GM19043 (cell line): Measurements from ENCODE around the gene ACAP3.

ENCODE experiments used
- ATAC-seq: cut with Tn5 transposase; IDR thresholded peaks from one replicate; pipeline ENCODE4 v1.9.1; 2021; ENCODE audit warnings: low read depth; ENCODE audit not compliant: unreplicated experiment

Gene ACAP3

DNA sequence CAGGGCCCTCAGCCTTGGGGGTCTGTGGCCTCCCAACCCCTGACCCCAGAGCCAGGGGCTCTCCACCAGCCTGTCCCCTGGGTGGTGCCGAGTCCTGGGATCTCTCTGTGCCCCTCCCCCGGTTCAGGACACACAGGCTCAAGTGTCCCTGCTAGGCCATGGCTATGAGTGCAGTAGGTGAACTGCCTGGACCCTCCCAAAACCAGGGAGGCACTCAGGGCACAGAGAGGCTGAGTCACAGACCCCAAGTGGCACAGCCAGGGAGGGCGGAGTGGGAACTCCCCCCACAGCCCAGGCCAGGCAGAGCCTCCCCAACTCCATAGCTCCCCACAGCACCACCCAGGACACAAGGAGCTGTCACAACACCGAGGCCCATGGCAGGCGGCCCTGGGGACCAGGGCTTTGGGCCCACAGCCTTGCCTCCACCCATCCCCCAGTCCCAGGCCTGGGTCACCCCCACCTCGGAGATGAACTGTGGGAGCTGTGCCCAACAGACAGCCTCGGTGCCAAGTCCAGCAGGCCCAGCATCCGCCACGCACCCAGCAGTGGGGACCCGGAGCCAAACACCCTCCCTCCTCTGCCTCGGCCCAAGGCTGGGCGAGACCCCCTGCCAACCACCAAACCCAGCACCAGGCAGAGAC is 38.2 kb upstream of the ACAP3 start:
- ATAC-seq, result no peak

DNA sequence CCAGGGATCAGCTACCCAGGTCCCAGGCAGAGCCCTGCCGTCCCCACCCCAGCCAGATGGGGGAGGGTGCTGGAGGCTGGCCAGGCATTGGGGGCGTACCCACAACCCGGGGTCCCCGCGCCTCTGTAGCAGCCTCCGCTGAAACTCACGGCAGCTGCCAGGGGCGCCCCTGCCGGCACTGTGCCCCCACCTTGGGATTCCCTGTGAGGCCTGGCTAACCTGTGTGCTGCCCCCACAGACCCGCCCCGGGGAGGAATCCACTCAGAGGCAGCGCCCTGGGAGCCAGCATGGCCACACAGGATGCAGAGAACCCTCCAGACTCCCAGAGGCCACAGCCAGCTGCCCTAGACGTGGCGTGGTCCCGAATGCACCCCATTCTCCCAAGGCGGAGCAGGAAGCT is 37.7 kb upstream of the ACAP3 start:
- no peak for ATAC-seq

DNA sequence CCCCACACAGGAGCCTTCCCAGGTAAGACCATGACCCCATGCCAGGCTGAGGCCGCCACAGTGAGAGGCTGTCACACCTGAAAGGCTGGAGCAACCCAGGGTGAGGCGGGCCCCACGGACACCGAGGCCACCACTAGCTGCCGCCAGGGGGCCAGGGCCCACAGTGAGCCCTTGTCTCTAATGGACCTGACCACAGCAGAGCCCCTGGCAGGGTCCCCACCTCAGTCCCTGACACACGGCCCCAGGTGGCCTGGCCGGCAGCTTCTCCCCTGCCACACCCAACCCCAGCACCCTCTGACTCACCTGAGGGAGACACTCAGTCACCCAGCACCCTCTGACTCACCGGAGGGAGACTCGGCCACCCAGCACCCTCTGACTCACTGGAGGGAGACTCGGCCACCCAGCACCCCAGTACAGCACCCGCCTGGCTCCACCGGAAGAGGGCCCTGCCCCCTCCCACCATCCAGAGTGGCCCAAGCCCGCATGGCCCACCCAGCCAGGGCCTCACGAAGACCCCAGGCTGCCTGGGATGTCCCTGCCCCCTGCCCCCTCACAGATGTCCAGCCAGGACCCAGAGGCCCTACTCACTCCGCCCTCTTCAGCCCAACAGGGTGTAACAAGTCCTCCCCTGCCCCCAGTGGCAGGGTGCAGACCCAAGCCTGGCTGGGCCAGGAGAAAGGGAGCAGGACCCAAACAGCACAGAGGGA is 37.1 kb upstream of the ACAP3 start:
- no peak for ATAC-seq

DNA sequence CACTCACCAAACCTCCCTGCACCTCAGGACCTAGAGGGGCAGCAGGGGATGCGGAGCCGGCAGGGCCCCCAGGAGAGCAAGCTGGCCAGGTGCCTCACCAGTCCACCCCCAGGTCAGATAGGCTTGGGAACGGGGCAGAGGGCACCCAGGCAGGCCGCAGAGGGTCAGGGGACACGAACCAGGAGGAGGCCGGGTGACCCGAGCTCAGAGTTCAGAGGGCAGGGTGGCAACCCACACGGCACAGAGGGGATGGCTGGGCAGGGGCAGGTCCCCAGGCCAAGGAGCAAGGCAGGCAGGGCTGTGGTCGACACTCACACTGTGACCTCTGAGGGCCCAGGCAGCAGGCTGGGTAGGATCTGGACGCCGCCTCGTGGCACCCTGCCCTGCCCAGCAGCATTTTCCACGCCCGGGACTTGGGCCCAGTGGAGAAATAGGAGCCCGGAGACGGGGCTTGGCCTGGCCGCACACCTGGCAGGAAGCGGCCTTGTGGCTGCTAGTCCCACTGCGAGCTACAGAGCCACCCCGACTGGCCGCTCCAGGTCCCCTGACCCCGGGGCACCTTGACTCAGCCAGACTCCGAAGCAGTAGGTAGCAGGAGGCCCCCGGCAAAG is 36.2 kb upstream of the ACAP3 start:
- ATAC-seq, result no peak

DNA sequence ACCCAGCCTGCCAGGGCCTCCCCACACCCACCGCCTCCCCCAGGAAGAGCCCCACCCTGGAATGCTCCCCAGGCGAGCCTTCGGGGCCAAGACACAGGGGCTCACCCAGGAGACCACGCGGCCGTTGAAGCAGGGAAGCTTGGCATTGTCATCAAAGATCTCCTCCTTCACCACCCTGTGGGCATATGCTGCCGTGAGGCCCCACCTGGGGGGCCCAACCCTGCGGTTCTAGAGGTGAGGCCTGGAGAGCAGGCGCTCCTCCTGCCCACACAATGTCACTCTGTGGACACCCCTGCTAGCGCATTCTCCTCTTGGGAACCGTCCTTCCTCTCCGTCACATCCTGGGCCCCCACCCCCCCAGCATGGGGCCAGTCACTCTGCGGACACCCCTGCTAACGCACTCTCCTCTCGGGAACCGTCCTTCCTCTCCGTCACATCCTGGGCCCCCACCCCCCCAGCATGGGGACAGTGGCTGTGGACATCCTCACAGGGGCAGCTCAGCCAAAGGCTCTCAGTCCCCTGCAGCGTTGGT is 34.9 kb upstream of the ACAP3 start:
- no peak for ATAC-seq

DNA sequence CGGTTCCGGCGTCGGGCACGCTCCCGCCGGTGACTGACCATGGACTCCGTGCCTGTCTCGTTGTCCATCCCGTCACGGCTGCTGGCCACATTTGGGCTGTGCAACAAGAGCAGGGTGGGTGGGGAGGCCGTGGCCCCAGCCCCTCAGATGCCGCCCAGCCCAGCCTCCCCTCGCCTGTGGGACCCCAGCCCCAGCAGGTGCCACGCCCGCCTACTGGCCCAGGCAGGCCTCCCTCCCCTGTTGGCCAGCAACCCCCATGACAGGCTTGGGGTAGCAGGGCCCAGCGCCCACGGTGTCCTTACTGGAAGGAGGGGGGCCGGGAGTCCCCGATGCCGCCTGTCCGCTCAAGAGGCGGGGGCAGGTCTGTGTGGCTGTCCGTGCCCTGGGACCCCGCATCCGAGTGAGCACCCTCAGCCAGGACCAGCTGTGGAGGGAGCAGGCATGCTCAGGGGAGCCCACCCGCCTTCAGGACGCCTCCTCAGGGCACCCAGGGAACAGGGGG is 34.4 kb upstream of the ACAP3 start:
- ATAC-seq, result no peak

DNA sequence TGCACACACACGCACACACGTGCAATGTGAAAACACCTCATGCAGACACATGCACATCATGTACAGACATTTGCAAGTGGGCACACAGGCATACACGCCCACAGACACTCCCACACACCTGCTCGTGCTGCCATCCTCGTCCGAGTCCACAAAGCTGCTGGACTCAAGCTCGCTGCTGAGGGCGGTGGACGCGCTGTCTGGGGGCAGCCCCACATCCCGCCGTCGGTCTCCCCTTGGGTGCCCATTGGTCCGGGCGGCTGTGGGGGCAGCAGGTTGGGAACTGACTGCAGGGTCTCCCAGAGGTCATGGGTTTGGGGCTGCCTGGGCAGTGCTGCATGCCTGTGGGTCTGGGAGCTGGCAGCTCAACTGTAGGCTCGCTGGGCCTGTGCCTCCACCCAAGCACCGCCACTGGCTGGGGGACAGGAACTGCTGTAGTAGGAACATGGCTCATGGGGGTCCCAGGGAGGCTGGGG is 33.9 kb upstream of the ACAP3 start:
- no peak for ATAC-seq

DNA sequence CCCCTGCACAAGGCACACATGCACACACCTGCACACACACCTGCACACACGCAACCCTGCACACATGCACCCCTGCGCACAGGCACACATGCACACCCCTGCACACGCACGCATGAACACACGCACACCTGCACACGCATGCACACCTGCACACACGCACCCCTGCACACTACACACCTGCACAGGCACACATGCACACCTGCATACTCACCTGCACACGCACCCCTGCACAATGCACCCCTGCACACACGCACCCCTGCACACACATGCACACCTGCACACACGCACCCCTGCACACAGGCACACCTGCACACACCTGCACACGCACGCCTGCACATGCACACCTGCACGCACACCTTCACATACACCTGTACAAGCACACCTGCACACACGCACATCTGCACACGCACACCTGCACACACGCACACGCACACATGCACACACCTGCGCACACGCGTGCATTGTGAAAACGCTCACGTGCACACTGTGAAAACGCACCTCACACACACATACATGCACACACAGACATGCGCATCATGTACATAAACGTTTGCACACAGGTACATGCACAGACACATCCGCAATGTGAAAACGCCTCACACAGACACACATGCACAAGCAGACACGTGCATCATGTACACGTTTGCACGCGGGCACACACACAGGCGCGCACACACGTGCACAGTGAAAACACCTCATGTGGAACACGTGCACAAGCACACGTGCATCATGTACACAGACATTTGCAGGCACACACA is 33.2 kb upstream of the ACAP3 start:
- no peak for ATAC-seq

DNA sequence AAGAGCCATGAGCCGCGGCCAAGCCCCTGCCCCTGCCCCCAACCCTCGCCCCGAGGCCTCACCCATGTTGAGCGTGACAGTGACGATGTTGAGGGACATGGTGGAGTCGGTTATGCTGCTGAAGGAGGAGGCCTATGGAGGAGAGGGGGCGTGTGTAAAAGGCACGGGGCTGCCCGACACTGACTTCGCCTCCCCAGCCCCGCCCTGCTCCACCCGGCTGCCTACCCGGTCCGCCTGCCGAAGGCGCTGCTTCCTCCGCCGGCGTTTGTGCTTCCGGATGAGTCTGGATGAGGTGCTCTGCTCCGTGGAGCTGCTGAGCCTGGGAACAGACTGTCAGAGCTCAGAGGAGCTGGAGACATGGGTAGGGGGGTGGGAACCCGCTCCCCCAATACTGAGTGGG is 32.5 kb upstream of the ACAP3 start:
- ATAC-seq, result no peak

DNA sequence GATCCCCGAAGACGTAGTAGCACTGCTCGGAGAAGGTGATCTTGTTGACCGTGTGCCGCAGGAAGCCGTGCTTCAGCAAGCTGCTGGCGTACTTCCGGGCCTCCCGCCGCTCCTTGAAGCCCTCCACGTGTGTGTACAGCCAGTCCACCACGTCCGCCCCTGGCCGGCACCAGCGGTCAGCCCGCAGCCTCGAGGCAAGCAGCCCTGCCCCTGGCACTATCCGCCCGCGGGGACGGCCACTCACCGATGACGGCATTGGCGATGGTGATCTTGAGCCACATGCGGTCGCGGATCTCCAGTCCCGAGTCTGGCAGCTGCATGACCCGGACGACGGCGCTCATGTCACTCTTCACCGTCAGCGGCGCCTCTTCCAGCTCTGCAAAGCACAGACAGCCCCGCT is 30.5 kb upstream of the ACAP3 start:
- ATAC-seq, result no peak

DNA sequence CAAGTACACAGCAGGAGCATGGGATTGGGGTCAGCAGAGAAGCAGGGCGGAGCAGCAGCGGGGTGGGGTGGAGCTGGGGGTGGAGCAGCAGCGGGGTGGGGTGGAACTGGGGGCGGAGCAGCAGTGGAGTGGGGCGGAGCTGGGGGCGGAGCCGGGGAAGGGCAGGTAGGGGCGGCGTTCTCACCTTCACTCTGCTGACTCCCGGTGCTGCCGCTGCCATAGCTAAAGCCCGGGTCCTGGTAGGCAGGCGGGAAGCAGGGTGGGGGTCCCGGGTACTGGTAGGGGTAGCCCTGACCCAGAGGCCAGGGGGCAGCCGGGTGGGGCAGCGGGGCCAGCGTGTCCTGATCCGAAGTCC is 30.0 kb upstream of the ACAP3 start:
- no peak for ATAC-seq

DNA sequence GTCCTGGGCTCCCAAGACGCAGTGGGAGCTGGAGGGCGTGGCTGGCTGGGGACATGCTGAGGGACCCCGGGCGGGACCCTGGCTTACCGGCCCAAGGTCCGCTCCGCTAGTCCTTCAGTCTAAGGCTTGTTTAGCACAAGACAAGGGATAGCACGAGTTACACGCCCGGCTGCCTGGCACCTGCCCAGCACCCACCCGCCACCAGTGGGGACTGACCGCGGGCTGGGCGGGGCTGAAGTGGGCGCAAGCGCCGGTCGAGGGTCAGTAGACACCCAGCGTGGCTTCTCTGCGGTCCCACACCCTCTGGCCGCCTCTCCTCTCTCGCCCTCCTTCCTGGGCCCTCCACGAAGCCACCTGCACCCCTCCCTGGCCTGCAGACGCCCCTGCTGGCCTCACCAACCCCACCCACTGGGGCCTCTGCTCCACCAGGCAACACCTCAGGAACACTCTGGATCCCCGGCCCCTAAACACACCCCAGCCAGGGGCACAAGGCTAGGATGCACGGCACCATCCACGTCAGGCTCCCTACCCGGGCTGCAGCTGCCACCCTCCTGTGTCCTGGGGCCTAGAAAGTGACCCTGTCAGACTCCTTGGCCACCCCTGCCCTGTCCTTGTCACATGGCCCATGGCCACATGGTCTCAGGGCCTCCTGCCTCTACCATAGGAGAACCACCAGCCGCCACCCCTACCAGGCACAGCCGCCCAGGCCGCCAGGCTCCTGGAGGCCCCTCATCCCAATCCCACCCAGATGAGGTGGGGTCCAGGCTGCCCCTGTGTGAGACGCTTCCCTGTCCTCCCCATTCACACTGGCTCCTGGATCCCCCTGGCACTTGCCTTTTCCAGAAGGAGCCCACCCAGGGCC is 29.4 kb upstream of the ACAP3 start:
- no peak for ATAC-seq

DNA sequence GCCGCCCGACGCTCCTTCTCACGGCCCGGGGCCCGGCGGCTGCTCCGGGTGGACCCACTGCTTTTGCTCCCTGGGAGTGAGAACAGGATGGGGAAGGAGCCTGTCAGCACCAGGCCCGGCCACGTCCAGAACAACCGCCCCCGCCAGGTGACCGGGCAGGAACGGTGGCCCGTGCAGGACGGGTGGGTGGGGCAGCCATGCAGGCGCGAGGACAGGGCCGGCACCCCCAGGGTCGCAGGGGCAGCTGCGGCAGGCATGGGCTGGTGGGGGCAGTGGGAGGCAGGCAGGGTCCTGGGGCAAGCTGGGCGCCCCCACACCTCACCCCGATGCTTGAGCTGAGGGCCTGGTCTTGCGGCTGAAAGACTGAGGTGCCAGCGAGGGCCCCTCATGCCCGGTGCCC is 28.7 kb upstream of the ACAP3 start:
- ATAC-seq, result no peak

DNA sequence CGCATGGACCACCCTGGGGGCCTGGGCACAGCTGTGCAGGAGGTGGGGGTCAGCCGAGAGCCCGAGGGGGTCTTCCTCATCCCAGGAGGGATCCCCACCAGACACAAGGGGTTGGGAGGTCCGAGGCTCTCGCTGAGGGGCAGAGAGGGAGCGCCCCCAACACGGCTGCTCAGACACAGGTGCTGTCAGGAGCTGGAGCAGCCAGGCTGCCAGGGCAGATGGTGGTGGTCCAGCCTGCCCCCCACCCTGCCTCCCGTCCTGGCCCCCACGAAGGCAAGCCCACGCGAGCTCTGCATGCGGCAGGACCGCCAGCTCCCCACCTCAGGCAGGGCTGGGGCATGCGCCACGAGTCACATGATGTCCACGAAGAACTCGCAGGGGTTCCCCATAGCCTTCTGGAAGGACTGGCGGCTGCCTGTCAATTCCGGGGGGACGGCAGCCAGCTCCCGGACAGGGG is 28.1 kb upstream of the ACAP3 start:
- no peak for ATAC-seq

DNA sequence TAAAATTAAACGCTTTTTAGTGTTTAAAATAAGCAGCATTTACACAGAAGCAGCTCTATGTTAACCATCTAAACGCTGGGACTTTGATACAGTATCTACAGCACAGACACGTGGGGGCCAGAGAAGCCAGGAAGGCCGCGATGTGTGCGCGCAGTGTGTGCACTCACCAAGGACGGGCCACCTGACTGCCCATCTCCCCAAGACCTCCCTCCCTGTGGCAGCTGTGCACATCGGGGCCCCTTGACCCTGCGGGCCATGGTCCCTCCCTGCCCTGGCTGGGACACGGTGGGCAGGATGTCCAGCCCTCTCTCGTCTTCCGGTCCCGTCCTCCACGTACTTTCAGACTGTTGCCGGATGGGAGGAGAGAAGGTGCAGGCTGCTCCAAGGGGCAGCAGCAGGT is 27.6 kb upstream of the ACAP3 start:
- ATAC-seq, result no peak

DNA sequence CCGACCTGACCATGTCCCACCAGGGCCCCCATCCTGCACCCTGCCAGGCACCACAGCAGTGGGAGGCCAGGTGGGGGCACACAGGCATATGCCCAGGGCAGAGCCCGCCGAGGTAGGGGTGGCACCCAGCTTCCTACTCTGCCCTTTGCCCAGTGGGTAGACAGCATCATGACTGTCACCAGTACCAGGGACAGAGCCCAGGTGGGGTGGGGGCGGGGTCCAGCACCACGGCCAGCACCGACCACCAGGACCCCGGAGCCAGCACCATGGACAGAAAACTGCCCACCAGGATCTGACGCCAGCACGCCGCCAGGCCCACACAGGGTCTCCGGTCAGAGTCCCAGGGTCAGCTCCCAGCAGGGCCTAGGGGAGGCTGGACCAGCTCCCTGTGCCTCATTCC is 27.1 kb upstream of the ACAP3 start:
- ATAC-seq, result no peak

DNA sequence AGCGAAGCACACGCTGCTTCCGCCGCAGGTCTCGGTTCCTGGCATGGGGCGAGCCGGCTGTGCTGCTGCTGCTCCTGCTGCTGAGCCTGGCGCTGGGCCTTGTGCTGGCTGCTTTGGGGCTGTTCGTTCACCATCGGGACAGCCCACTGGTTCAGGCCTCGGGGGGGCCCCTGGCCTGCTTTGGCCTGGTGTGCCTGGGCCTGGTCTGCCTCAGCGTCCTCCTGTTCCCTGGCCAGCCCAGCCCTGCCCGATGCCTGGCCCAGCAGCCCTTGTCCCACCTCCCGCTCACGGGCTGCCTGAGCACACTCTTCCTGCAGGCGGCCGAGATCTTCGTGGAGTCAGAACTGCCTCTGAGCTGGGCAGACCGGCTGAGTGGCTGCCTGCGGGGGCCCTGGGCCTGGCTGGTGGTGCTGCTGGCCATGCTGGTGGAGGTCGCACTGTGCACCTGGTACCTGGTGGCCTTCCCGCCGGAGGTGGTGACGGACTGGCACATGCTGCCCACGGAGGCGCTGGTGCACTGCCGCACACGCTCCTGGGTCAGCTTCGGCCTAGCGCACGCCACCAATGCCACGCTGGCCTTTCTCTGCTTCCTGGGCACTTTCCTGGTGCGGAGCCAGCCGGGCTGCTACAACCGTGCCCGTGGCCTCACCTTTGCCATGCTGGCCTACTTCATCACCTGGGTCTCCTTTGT is 26.0 kb upstream of the ACAP3 start:
- no peak for ATAC-seq

DNA sequence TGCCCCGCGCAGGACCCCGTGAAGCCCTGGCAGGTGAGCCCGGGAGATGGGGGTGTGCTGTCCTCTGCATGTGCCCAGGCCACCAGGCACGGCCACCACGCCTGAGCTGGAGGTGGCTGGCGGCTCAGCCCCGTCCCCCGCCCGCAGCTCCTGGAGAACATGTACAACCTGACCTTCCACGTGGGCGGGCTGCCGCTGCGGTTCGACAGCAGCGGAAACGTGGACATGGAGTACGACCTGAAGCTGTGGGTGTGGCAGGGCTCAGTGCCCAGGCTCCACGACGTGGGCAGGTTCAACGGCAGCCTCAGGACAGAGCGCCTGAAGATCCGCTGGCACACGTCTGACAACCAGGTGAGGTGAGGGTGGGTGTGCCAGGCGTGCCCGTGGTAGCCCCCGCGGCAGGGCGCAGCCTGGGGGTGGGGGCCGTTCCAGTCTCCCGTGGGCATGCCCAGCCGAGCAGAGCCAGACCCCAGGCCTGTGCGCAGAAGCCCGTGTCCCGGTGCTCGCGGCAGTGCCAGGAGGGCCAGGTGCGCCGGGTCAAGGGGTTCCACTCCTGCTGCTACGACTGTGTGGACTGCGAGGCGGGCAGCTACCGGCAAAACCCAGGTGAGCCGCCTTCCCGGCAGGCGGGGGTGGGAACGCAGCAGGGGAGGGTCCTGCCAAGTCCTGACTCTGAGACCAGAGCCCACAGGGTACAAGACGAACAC is 25.2 kb upstream of the ACAP3 start:
- no peak for ATAC-seq
